Measurements from ENCODE around the gene CLCF1.
A peak's percentile ranks its signal among the peaks of the same experiment; 100 is the strongest.

The CLCF1 gene

DNA sequence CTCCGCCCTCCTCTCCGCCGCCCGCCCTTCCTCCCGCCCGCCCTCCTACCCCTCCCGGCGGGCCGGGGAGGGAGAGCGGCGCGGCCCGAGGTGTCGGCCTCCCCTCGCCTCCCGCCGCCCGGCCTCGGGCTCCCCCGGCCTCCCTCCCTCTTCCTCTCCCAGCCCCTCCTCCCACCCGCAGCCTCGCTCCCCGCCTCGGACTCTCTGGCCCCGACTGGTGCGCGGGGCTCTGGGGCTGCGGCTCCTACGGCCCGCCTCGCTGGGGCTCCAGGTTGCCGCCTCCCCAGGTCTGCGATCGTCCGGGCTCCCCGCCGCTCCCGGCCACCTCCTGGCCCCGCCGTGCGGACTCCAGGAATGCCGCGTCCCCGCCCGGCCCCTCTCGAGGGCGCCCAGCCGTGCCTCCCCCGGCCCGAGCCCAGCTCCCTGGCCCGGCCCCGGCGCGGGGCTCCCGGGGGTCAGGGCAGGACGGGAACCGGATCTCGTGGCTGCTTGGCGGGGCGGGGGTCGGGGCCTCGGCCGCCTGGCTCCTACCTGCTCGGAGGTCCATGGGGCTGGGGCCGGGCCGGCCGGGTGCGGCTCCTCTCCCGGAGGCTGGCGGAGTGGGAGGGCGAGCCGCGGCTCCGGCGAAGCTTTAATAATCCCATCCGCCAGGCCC, at the start of gene CLCF1:
CLCF1 (minus strand) TSS at position 606 of the 655 bp plus-strand sequence; CDS start at position 547, 59 bp downstream.
- DNase-seq (ENCODE audit: low read depth in 1 of 2, low spot score in 1 of 2), result no peak

DNA sequence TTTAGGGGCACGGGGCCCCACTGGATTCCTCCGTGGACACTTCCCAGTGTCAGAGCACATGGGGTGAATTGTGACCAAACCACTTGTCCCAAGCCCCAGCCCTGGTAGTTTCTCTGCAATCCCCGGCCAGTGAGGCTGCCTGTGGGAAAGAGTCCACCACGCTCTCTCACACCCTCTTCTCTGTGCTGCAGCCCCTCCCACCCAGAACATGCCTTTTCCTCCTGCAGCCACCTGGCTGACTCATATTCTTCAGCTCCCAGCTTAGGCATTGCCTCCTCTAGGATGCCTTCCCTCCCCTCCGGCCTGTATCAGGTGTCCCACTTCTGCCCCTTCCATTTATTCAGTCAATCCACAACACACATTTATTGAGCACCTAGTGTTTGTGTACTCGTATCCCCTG, 49.5 kb upstream of the CLCF1 start:
- DNase-seq (ENCODE audit: low read depth in 1 of 2, low spot score in 1 of 2), result no peak

DNA sequence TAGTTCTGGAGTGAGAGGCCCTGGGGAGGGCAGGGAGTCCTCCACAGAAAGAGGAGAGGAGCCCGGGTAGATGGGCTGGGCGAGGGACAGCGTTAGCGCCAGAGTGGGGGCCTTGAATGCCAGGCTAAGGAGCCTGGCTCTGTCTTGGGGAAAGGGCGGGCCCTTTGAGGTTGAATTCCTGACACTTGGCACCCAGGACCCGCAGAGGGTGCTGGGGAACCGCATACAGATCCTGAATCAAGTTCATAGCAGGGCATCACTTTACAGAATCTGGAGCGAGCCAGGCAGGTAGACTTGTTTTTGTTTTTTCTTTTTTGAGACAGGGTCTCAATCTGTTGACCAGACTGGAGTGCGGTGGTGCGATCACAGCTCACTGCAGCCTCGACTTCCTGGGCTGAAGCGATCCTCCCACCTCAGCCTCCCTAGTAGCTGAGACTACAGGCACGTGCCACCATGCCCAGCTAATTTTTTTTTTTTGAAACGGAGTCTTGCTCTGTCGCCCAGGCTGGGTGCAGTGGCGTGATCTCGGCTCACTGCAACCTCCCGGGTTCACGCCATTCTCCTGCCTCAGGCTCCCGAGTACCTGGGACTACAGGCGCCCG, 48.1 kb upstream of the CLCF1 start:
- no peak for DNase-seq (ENCODE audit: low read depth in 1 of 2, low spot score in 1 of 2)

DNA sequence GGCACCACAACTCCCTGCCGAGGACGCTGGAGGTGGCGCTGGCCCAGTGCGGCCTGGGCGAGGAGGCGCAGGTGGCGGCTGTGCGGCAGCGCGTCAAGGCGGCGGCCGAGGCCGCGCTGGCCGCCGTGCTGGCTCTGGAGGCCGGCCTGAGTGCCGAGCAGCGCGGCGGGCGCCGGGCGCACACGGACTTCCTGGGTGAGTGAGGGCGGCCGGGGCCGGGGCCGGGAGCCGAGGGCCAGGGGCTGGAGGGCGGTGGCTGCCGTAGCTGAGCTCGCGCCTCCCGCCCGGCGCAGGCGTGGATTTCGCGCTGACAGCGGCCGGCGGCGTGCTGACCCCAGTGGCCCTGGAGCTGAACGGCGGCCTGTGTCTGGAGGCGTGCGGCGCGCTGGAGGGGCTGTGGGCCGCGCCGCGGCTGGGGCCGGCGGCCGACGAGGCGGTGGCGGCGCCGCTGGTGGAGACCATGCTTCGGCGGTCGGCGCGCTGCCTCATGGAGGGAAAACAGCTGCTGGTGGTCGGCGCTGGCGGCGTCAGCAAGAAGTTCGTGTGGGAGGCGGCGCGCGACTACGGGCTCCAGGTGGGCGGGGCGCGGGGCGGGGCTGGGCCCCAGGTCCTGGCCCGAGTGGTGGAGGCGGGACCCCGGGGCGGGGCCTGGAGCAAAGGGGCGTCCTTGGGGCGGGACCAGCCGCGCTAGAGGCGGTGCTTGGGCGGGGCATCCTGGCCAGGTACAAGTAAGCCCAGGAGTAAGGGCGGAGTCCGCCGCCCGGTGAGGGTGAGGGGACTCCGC, 47.4 kb upstream of the CLCF1 start:
- peak; percentile 96 to 99 for DNase-seq (ENCODE audit: low read depth in 1 of 2, low spot score in 1 of 2)

DNA sequence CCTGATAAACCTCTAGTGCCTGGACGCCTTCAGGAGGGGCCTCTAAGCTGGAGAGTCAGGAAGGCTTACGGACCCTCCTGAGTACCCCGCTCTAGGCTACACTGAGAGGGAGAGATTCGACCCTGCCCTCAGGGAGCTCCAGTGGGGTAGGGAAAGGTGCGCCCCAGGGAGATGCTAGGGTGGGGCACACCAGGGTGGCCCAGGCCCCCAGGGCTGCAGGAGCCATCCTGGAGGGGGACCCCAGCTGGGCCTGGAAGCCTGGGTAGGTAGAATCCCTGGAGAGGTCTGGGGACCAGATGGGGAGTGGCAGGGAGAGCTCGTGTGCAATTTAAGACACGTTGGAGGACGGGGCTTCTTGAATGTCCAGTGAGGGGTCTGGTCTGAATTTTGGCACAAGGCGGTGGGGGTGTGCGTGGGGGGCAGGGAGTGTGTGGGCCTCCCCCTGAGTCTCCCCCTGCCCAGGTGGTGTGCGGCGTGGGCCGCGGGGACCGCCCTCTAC, 46.8 kb upstream of the CLCF1 start:
- no peak for DNase-seq (ENCODE audit: low read depth in 1 of 2, low spot score in 1 of 2)

DNA sequence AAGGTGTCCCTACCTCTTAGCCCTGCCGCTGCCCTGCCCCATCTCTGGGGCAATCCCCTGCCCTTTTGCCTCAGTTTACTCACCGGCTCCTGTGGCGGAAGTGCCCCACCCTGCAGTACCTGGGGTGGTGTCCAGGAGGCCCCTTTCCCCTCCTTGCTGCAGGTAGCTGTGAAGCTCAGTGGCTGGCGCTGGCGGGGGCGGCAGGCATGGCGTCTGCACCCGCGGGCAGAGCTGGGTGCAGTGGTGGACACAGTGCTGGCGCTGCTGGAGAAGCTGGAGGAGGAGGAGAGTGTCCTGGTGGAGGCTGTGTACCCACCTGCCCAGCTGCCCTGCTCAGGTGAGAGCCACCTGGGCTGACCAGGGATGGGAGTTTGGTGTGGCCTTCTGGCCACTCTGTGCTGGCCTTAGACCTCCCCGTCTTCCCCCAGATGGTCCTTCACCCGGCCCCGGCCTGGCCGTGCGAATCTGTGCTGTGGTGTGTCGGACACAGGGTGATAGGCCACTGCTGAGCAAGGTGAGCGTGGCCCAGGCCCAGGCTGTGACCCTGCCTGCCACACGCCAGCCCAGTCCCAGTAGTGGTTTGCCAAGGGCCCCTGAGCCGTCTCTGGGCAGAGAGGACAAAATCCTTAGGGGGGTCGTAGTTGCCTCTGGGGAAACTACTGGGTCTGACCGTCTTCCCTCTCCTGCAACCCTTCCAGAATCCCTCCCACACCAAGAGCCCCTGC, 46.1 kb upstream of the CLCF1 start:
- no peak for DNase-seq (ENCODE audit: low read depth in 1 of 2, low spot score in 1 of 2)

- DNase-seq (ENCODE audit: low read depth in 1 of 2, low spot score in 1 of 2), result no peak
Observed at GRCh38 chr11:67418476-67419281, 45.3 kb upstream of the CLCF1 start.

- DNase-seq (ENCODE audit: low read depth in 1 of 2, low spot score in 1 of 2), result no peak
Observed at GRCh38 chr11:67417425-67417824, 44.0 kb upstream of the CLCF1 start.

- no peak for DNase-seq (ENCODE audit: low read depth in 1 of 2, low spot score in 1 of 2)
Observed at GRCh38 chr11:67416416-67417335, 43.3 kb upstream of the CLCF1 start.

DNA sequence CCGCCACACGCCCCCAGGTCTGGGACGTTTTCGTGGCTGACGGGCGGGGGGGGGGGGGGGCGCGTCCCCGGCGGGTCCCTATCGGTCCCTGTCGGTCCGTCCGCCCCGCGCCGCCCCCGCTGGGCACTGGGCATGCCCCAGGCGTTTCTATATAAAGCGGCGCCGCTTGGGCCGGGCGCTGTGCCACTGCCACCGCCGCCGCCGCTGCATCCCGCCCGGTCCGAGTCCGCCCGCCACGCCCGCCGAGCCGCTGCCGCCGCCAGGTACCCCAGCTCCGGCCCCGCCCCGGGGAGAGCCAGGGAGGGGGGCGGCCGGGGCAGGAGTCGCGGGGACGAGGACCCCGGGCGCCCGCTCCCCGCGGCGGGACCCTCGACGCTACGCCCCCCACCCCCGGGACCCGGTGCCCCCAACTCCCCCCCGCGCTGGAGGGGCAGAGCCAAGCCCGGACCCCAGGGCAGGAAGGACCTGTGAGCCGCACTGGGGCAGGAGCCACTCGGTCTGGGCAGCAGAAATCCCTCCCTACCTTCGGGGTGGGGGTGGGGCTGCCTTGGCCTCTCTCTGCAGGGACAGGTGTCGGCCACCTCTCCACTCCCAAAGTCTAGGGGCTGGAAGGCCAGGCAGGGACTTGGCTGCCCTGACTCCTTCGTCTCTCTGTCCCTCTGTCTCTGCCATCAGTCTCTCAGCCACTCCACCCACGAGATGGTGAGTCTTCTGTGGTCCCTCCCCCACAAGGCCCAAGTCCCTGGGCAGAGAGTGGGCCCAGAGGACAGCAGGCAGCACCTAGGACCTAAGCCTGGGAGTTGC, 42.3 kb upstream of the CLCF1 start, which contains the start of gene CARNS1:
CARNS1 (plus strand) TSS at position 178 of the 804 bp plus-strand sequence; CDS start at position 700, 522 bp downstream.
- DNase-seq (ENCODE audit: low read depth in 1 of 2, low spot score in 1 of 2), result no peak

DNA sequence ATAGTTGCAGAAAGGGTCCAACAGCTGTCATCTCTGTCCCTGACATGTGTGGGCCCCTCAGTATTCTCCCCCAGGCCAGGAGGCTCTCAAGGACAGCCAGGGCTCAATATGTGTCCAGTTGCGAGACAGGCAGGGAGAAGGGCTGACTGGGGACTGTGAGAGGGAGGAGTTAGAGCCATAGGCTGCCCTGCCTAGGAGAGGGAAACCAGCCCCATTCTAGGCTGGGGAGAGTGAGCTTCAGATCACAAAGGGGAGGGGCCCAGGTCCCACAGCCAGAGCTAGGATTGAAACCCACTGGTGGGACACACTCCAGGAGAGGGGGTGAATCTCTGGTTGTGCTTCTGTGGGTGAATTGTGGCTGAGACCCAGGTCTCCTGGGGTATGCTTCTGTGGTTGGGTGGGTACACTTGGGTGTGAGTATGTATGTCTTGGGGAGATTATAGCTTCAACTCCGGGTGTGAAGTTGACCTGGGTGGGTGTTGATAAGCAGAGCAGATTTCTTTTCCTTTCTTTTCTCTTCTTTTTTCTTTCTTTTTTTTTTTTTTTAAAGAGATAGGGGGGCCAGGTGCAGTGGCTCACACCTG, 40.0 kb upstream of the CLCF1 start:
- DNase-seq (ENCODE audit: low read depth in 1 of 2, low spot score in 1 of 2), result no peak

GRCh38 chr11:67412495-67413179, 39.2 kb upstream of the CLCF1 start:
- no peak for DNase-seq (ENCODE audit: low read depth in 1 of 2, low spot score in 1 of 2)

- no peak for DNase-seq (ENCODE audit: low read depth in 1 of 2, low spot score in 1 of 2)
Observed at GRCh38 chr11:67411785-67412152, 38.4 kb upstream of the CLCF1 start.

- no peak for DNase-seq (ENCODE audit: low read depth in 1 of 2, low spot score in 1 of 2)
Observed at GRCh38 chr11:67410984-67411784, 37.8 kb upstream of the CLCF1 start.

- no peak for DNase-seq (ENCODE audit: low read depth in 1 of 2, low spot score in 1 of 2)
Observed at GRCh38 chr11:67410369-67410831, 37.0 kb upstream of the CLCF1 start.

DNA sequence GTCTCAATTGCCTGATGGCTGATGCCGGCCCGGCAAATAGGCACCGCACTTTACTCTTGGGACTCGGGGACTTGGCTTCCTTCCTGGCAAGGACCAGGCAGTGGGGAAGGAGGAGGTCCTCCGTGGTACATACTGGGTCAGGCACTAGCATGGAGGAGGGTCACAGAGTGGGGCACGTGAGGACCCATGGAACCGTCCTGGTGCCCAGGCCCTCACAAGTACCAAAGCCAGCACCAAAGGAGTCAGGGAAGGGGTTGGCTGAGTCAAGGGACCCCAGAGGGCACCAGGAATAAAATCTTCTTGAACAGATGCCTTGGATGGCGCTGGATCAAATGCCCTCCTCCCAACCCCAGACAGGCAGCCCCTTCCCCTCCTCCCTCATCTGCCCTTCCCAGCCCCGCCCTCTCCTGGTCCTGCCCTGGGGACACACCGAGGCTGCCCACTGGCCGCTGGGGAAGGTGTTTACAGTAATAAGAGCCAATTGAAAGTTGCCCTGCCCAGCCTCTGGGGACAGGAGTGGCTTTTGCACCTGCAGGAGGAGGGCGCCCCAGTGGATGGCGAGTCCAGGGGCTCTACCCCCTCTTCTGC, 36.5 kb upstream of the CLCF1 start:
- no peak for DNase-seq (ENCODE audit: low read depth in 1 of 2, low spot score in 1 of 2)
